NCI-H1694 treated with DMSO at 0.1 percent for 48 hours (cell line): ENCODE data around the gene NEDD4L.
A peak's percentile ranks its signal among the peaks of the same experiment; 100 is the strongest.

ENCODE experiments used
- DNase-seq: peaks from one replicate; lab custom pipeline; 2025; lab: John Stamatoyannopoulos, UW

NEDD4L gene

DNA sequence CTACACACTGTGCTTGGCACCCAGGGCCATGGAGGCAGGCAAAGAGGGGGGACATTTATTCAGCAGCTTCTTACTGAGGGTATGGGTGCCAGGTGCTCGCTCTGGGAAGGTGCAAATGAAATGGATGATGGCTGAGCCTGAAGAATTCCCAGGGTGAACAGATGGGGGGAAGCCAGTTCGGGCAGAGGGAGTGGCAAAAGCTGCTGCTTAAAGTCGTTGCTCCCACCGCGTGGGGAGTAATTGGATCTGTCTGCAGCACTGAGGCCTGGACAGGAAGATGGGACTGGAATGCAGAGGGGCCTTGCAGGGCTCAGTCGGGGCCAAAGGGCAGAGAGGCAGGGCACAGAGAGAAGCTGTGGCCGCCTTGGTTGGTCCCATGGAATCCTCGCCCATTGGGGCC lies 51.2 kb downstream of the NEDD4L start:
- DNase-seq = peak; percentile 13

- DNase-seq = no peak
These were observed 51.6 kb downstream of the NEDD4L start for GRCh38 chr18:58095655-58096054.

GRCh38 chr18:58096658-58097057 lies 52.6 kb downstream of the NEDD4L start:
- DNase-seq = no peak

DNA sequence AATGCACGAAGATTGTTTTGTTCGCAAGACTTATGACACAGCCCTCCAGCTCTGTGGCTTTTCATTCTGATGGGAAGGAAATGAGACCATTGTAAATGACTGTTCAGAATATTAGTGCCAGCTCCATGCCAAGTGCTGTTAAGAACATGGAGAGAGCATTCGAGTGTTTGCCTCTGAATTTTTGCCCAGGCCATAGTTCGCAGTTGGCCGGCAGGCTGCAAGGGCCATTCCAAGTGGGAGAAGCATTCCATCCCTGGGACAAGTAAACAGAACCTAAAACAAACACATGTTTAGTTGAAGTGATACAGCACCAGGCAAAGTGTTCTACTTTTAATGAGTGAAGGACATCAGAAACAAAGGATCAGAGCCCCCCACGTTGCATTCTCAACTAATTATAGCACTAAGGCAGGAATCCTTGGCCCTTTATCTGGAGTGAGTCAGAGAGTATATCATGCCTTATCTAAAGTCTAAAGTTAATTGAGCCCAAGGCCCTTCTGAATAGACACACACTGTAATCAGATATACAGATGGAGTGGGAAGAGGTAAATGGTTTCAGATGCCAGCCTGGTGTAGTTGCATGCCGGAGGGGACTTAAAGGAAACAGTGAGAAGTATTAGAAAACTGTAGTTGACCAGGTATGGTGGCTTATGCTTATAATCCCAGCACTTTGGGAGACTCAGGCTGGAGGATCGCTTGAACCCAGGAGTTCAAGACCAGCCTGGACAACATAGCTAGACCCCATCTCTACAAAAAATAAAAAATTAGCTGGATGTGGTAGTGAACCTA lies 53.3 kb downstream of the NEDD4L start:
- no peak for DNase-seq

DNA sequence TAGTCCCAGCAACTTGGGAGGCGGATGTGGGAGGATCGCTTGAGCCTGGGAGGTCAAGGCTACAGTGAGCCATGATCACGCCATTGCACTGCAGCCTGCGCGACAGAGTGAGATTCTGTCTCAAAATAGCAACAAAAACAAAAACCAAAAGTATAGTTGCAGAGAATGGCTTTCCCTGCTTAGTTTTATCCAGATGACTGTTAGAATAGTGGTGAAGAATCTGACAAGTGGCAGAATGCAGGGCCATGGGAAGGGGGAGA lies 53.8 kb downstream of the NEDD4L start:
- no peak for DNase-seq

- DNase-seq = no peak
These were observed 54.7 kb downstream of the NEDD4L start for GRCh38 chr18:58098706-58099105.

DNA sequence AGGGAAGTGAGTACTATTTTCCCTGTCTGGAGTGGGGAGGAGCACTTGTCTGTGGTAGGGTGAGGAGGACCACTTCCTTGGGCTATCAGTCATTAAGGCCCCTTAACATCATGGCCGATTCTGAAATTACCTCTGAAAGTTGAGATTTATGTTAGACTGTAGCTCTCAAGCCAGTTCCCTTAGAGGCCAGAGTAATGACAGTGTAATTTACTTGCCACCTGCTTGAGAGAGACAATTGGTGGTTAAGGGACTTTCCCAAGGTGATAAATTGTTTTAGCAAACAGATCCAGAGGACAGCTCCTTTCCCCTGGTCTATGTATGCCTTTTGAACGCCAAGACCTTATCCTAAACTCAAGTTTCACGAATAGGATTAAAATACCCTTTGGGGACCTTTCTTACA lies 56.1 kb downstream of the NEDD4L start:
- DNase-seq = no peak

- DNase-seq = no peak
These were observed 57.3 kb downstream of the NEDD4L start for GRCh38 chr18:58101291-58101794.

GRCh38 chr18:58102018-58102417 lies 58.0 kb downstream of the NEDD4L start:
- DNase-seq = no peak

DNA sequence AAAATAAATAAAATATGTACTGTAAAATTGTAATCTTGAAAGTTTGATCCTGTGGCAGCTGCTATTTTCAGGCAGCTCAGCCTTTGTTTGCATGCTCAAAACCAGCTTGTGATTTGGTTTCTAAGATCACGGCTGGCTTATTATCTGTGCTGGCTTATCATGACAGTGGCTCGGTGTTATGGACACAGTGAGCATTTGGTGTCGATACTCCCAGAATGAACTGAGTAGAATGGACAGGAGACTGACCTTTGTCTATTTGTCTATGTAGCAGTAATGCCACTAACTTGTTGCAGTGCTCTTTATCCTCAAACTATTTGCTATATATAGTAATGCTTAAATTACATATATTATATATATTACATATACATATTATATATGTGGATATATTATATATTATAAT lies 58.8 kb downstream of the NEDD4L start:
- no peak for DNase-seq

GRCh38 chr18:58103339-58103985 lies 59.4 kb downstream of the NEDD4L start:
- peak; percentile 3 for DNase-seq

DNA sequence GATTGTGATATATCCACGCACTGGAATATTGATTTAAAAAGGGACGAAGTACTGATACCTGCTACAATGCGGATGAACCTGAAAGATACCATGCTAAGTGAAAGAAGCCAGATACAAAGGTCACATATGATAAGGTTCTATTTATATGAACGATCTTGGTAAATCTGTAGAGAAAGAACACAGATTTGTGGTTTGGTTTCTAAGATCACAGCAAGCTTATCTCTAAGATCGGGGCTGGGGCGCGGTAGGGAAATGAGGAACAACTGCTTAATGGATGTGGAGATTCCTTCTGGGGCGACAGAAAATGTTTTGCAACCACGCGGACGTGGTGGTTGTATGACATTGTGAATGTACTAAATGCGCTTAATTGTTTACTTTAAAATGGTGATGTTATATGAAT lies 60.1 kb downstream of the NEDD4L start:
- DNase-seq = no peak

DNA sequence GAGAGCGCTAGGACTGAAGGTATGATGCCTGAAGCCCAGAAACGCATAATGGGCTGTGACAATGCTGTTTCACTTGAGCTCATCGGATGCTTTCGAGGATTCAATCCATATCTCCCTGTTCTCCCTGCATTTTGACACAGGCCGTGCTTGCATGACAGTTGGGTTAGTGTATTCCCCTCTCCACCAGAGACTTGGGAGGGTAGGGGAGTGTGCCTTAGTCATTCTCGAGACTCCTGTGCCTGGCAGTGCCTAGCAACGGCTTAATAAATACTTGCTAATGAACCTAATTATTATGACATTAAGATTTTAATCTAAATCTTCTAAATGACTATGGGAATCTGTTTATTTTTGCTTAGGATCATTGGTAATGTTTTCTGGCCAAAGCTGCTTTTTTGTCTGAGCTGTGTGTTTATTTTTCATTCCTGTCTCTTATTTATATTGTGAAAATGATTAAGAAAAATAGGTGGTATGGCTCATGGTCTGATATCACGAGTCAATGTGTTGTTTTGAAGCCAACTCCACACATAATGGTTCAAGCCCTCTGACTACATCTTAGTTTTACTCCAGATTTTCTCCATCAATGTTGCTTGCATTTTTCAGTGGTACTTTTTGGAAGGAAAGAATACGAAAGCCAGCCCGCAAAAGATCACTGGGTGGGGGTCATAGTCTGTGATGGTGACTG lies 61.3 kb downstream of the NEDD4L start:
- no peak for DNase-seq

GRCh38 chr18:58105888-58106260 lies 61.8 kb downstream of the NEDD4L start:
- DNase-seq = peak; percentile 35

GRCh38 chr18:58106289-58107070 lies 62.5 kb downstream of the NEDD4L start:
- no peak for DNase-seq

DNA sequence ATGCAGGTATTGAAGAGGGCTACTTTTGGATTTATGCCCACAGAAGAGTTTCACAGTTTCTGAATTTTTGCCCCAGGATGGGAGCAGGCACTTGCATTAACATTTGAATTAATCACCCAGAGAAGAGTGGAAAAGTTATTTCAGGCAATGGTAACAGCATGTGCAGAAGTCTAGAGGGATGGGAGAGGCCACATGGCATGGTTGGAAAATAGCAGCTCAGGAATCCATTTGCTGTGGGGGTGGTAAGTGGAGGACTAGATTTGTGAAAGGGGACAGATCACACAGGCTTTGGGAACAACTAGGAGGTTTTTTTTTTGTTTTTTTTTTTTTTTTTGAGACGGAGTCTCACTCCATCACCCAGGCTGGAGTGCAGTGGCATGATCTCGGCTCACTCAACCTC lies 65.2 kb downstream of the NEDD4L start:
- no peak for DNase-seq

GRCh38 chr18:58110398-58110797 lies 66.4 kb downstream of the NEDD4L start:
- no peak for DNase-seq

GRCh38 chr18:58112174-58112573 lies 68.1 kb downstream of the NEDD4L start:
- no peak for DNase-seq

- no peak for DNase-seq
These were observed 69.3 kb downstream of the NEDD4L start for GRCh38 chr18:58113337-58113736.

DNA sequence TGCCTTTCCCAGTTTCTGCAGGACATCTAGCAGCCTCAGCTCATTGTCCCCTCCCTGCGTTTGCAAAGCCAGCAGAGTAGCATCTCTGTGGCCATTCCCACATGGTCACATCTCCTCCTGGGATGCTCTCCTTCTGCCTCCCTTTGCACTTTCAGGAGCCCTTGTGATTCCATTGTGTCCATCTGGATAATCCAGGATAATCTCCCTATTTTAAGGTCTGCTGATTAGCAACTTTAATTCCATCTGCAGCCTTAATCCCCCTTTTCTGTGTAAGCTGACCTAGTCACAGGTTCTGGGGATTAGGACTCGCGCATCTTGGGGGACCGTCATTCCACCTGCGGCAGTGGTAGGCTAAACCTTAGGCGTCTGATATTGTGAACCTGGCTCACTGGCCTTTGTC lies 70.7 kb downstream of the NEDD4L start:
- no peak for DNase-seq

DNA sequence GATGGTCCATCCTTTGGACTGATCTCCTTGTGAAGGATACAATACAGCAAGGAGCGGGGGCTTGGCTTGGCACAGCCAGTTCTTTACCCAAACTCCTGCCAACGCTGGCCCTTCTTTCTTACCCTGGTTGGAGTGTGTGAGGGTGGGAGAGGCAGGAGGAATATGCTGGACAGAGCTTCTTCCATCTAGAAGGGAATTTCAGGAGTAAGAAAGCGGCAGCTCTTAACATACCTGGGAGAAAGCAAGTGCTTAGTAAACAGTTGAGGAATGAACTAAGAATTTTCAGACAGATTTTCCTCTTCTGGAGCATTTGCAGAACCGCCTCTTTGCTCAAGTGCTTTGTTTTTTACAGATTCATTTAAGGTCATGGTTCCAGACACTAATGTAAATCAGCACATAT lies 72.8 kb downstream of the NEDD4L start:
- no peak for DNase-seq

DNA sequence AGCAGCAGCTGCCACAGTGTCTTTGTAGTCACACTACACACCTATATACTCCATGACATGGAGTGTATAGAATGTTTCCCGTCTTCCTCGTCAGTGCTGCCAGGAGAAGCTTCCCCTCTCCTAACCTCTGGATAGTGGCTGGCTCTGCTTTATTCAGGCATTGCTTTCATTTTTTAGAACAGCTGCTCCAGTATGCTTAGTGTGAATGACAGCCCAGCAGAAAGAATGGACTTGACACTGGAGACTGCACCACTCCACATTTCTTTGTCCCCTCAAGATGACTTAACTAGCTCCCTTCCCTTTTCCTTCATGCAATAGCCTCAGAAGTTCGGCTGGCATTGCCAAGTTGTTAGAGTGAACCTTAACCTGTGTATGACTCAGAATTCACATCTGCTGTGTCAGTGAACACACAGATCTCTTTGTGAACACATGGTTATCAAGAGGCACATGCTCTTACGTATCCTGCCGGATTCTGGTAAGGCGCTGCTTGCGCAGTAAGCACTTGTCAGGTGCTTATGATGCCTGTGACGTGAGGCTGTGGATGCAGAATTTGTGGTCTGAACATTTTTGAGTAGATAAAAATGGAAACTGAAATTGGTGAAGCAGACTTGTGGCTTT lies 73.9 kb downstream of the NEDD4L start:
- DNase-seq = no peak
